ENCODE measurements around the gene ERBB4.

DNA sequence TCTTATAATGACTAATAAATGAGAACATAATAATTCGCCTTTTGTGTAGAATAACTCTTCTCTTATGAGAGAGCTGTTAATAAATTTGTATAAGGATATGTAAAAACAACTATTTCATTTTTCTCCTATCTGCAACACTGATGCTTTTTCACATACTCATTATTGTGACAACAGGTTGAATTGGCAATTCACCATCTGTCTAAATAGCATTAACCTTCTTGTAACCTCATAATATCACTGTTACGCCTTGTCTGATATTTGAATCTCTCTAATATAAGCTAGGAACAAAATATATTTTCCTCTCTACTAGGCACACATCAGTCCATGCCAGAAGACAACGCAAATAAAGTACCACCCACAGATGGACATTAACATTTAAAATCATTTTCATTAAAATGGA, 1043.3 kb downstream of the ERBB4 start:
- TF ChIP-seq POLR2A (IDR thresholded peaks at IDR 0.05) = no peak
- TF ChIP-seq CTCF (IDR thresholded peaks at IDR 0.05 in 4 of 5, conservative IDR thresholded peaks at IDR 0.05 in 1 of 5) = no peak

Measured in gastrocnemius medialis (tissue), 4 donors.